Measurements from ENCODE around the gene GOPC. TPM values are rescaled to one million over a fixed set of nuclear protein-coding genes. Genes with fewer than 3 reads are reported as not detected.
"Not testable (repeated sequence)": the region's sequence is repeated elsewhere in the genome, so short reads cannot be mapped to it uniquely, and the experiment has no call there.

Gene GOPC
- total RNA-seq, 4 donors from 2014 or later = 16.5 to 94.7 (median 26.6) TPM

DNA sequence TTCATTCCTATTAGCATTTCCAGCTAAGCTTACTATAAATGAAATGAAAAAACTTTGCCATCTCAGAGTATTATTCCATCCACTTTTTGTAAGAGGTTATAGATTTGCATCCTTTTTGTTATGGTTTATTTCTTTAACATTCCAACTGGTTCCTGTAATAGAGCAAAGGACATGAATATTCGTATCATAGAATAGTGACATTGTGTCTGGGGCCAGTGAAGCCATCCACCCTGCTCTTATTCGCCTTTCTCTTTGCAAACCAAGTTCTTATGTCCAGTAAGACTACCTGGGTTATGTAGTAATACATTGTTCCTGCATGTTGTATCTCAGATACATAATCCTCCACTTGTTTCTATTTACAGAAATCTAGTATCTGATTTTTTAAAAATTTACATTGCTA, 76.7 kb downstream of the GOPC start:
- DNase-seq = no peak
- H3K9me3 ChIP-seq = no peaks in the 10 kb centered on the region
- no peak overlapping the region for H3K27ac ChIP-seq
- H3K4me1 ChIP-seq = no peaks in the 10 kb centered on the region
- TF ChIP-seq, protein P1, sequence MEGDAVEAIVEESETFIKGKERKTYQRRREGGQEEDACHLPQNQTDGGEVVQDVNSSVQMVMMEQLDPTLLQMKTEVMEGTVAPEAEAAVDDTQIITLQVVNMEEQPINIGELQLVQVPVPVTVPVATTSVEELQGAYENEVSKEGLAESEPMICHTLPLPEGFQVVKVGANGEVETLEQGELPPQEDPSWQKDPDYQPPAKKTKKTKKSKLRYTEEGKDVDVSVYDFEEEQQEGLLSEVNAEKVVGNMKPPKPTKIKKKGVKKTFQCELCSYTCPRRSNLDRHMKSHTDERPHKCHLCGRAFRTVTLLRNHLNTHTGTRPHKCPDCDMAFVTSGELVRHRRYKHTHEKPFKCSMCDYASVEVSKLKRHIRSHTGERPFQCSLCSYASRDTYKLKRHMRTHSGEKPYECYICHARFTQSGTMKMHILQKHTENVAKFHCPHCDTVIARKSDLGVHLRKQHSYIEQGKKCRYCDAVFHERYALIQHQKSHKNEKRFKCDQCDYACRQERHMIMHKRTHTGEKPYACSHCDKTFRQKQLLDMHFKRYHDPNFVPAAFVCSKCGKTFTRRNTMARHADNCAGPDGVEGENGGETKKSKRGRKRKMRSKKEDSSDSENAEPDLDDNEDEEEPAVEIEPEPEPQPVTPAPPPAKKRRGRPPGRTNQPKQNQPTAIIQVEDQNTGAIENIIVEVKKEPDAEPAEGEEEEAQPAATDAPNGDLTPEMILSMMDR (IDR thresholded peaks at IDR 0.05) = no peak
- TF ChIP-seq POLR2A (IDR thresholded peaks at IDR 0.05) = no peak
- no peaks in the 10 kb centered on the region for H3K27me3 ChIP-seq
- intact Hi-C loops (cut with DNase I; ENCODE audit: low total_unique reads) = no loop called here
- no peaks in the 10 kb centered on the region for H3K36me3 ChIP-seq
- no peak overlapping the region for H3K4me3 ChIP-seq

DNA sequence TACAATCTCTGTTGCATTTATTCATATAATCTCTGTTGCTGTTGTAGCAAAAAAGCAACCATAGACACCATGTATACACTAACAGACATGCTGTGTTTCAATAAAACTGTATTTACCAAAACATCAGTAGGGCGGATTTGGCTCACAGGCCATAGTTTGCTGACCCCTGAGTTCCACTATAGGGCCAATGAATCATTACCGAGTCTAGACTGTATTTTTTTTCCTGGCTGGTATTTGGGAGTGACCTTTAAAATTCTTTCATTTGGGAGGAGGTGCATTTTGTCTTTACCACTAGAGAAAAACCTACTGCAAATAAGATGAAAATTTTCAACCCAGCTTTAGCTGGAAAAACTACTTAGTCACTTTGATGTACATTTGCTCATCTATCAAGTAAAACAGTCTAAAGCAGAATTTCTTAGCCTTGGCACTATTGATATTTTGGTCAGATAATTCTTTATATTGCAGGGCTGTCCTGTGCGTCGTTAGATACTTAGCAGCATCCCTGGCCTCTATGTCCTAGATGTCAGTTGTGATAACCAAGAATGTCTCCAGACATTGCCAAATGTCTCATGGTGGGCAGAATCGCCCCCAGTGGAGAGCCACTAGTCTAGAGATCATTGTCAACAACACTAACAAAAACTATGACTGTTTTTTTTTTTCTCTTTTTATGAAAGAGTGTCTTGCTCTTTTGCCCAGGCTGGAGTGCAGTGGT, 80.4 kb downstream of the GOPC start:
- no peaks in the 10 kb centered on the region for H3K36me3 ChIP-seq
- H3K4me1 ChIP-seq = no peaks in the 10 kb centered on the region
- no peak overlapping the region for H3K27ac ChIP-seq
- H3K4me3 ChIP-seq = no peak overlapping the region
- no peaks in the 10 kb centered on the region for H3K9me3 ChIP-seq
- no peaks in the 10 kb centered on the region for H3K27me3 ChIP-seq
- no peak for TF ChIP-seq POLR2A (IDR thresholded peaks at IDR 0.05)
- TF ChIP-seq, protein P1 (IDR thresholded peaks at IDR 0.05) = no peak
- DNase-seq = no peak
- intact Hi-C loops (cut with DNase I; ENCODE audit: low total_unique reads) = no loop called here

DNA sequence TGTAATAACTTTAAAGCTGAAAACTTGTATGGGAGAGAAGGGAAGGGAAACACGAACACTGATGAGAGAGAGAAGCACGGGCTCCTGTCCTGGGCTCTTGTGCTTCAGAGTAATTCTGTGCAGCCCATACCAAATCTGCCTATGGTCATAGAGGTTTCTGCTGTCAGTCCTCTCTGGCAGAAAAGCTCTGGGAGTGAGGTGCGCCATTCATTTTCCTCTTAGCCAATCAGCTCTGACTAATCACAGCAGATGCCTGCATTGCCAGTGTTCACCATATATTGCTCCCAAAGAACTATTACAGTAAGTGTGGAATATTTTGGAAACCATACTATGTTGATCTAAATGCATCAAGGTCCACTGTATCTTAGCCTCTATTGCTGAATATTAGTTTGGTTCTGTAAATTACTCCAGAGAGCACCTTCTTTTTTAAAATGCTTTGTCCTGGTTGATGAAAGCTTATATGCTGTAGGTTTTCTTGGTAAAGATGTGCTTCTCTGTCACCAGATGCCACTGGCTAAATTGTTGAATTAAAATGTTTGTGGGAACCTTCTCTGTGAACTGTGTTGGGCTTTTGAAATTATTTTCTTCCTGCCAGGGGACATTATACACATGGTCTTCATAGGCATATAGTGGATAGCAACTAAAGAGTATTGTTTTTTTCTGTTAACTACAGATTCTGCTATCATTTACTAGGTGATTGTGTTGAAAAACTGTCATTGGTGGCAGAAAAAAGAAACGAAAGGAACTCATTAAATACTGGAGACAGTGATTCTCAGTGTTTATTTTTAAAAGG, 81.5 kb downstream of the GOPC start:
- Histone ChIP-seq H3K4me3 (no peak overlapping the region), H3K36me3 (no peaks in the 10 kb centered on the region), H3K9me3 (no peaks in the 10 kb centered on the region), H3K4me1 (no peaks in the 10 kb centered on the region), H3K27ac (no peak overlapping the region), H3K27me3 (no peaks in the 10 kb centered on the region)
- intact Hi-C loops (cut with DNase I; ENCODE audit: low total_unique reads) = no loop called here
- TF ChIP-seq, protein P1 (IDR thresholded peaks at IDR 0.05) = no peak
- no peak for TF ChIP-seq POLR2A (IDR thresholded peaks at IDR 0.05)
- DNase-seq = no peak

DNA sequence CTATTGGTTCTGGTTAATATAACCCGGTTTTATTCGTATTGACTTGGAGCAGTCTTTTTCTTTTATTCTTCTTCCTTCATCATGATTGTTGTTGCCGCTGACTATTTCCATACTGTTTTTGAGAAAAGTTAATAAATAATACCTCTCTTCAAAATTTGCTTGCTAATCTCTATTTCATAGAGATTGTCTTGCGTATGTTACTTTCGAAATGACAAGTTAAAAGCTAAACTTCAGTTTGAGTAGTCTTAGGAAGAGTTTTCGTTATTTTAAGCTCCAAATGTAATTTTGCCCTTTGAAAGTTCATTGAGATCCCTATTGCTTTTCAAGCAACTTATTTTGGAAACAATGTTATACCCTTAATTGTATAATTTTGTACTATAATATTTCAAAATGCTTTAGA, 83.4 kb downstream of the GOPC start:
- no peak for TF ChIP-seq POLR2A (IDR thresholded peaks at IDR 0.05)
- TF ChIP-seq, protein P1 (IDR thresholded peaks at IDR 0.05) = no peak
- intact Hi-C loops (cut with DNase I; ENCODE audit: low total_unique reads) = no loop called here

DNA sequence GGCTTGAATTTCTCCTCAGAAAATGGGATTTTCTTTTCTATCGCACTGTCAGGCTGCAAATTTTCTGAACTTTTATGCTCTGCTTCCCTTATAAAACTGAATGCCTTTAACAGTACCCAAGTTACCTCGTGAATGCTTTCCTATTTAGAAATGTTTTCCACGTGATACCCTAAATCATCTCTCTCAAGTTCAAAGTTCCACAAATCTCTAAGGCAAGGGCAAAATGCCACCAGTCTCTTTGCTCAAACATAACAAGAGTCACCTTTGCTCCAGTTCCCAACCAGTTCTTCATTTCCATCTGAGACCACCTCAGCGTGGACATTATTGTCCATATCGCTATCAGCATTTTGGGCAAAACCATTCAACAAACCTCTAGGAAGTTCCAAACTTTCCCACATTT, 84.3 kb downstream of the GOPC start:
- intact Hi-C loops (cut with DNase I; ENCODE audit: low total_unique reads); H3K36me3 ChIP-seq; H3K4me3 ChIP-seq; H3K4me1 ChIP-seq; H3K27ac ChIP-seq; DNase-seq; H3K9me3 ChIP-seq; H3K27me3 ChIP-seq: not testable (repeated sequence)

More for the DNA sequence above, 83.4 kb downstream of the GOPC start:
- Histone ChIP-seq H3K27me3 (no peaks in the 10 kb centered on the region), H3K4me3 (no peak overlapping the region), H3K4me1 (no peaks in the 10 kb centered on the region), H3K36me3 (no peaks in the 10 kb centered on the region), H3K9me3 (no peaks in the 10 kb centered on the region), H3K27ac (no peak overlapping the region)
- no peak for DNase-seq
